ENCODE results near the gene PTPN9.
"Not testable (repeated sequence)": the region's sequence is repeated elsewhere in the genome, so short reads cannot be mapped to it uniquely, and the experiment has no call there.

PTPN9 gene

GRCh38 chr15:75565062-75565970 is 13.8 kb downstream of the PTPN9 start:
- H3K4me3 ChIP-seq (ENCODE audit: low read length): no peak overlapping the region
- DNase-seq (ENCODE audit: low read depth): no peak
- no peak for TF ChIP-seq CTCF (IDR thresholded peaks at IDR 0.05; ENCODE audit: insufficient read depth, low read depth, low read length, missing control alignments)

DNA sequence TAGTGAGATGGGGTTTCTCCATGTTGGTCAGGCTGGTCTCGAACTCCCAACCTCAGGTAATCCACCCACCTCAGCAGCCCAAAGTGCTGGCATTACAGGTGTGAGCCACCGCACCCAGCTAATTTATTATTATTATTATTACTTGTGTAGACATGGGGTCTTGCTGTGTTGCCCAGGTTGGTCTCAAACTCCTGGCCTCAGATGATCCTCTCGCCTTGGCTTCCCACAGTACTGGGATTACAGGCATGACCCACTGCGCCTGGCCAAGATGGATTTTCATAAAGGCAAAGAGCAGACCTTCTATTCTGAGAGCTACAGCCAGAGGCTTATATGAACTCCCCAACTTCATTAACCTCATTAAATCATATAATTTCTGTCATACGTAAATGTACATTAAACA is 17.2 kb downstream of the PTPN9 start:
- DNase-seq (ENCODE audit: low read depth): no peak
- no peak for TF ChIP-seq CTCF (IDR thresholded peaks at IDR 0.05; ENCODE audit: insufficient read depth, low read depth, low read length, missing control alignments)
- H3K4me3 ChIP-seq (ENCODE audit: low read length): no peak overlapping the region

- not testable (repeated sequence) for H3K4me3 ChIP-seq (ENCODE audit: low read length)
- DNase-seq (ENCODE audit: low read depth): peak; percentile 36
Observed at GRCh38 chr15:75559360-75559759, 19.8 kb downstream of the PTPN9 start.

GRCh38 chr15:75558955-75559354 is 20.2 kb downstream of the PTPN9 start:
- DNase-seq (ENCODE audit: low read depth): not testable (repeated sequence)

GRCh38 chr15:75554717-75555116 is 24.4 kb downstream of the PTPN9 start:
- TF ChIP-seq CTCF (IDR thresholded peaks at IDR 0.05; ENCODE audit: insufficient read depth, low read depth, low read length, missing control alignments): no peak
- peak; percentile 57 for DNase-seq (ENCODE audit: low read depth)

More at GRCh38 chr15:75558955-75559354, 20.2 kb downstream of the PTPN9 start:
- H3K4me3 ChIP-seq (ENCODE audit: low read length): not testable (repeated sequence)

DNA sequence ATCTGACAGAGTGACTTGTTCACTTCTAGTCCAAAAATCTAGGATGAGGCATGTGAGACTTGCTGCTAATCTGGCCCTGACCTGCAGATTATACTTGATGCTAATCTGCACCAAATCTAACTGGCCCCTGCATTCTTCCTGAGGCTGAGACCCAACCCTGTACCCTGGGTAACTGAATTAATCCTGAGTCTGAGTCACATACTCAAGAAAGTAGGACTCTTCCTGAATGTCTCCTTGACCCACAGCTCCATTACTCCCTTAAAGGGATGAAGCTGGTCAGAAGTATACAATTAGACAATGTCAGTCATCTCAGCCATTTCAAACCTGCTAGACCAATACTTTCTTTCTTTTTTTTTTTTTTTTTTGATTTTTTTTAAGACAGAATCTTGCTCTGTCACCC is 25.5 kb downstream of the PTPN9 start:
- no peak for TF ChIP-seq CTCF (IDR thresholded peaks at IDR 0.05; ENCODE audit: insufficient read depth, low read depth, low read length, missing control alignments)
- DNase-seq (ENCODE audit: low read depth): no peak
- H3K4me3 ChIP-seq (ENCODE audit: low read length): no peak overlapping the region

More at GRCh38 chr15:75554717-75555116, 24.4 kb downstream of the PTPN9 start:
- no peak overlapping the region for H3K4me3 ChIP-seq (ENCODE audit: low read length)

- no peak for TF ChIP-seq CTCF (IDR thresholded peaks at IDR 0.05; ENCODE audit: insufficient read depth, low read depth, low read length, missing control alignments)
- peak; percentile 11 for DNase-seq (ENCODE audit: low read depth)
- no peak overlapping the region for H3K4me3 ChIP-seq (ENCODE audit: low read length)
Observed at GRCh38 chr15:75551091-75551490, 28.0 kb downstream of the PTPN9 start.

GRCh38 chr15:75545064-75545463 is 34.1 kb downstream of the PTPN9 start:
- H3K4me3 ChIP-seq (ENCODE audit: low read length): no peak overlapping the region
- DNase-seq (ENCODE audit: low read depth): no peak

More at GRCh38 chr15:75545064-75545463, 34.1 kb downstream of the PTPN9 start:
- no peak for TF ChIP-seq CTCF (IDR thresholded peaks at IDR 0.05; ENCODE audit: insufficient read depth, low read depth, low read length, missing control alignments)

Data from epithelial cell of esophagus (primary cell).